IPS-20b (cell line): Measurements from ENCODE around the gene SPTB.
"Not testable (repeated sequence)": the region's sequence is repeated elsewhere in the genome, so short reads cannot be mapped to it uniquely, and the experiment has no call there.

Experiments used
- H3K27ac ChIP-seq: one replicate; pipeline ENCODE4 v1.5.1; 2013; ENCODE audit warnings: low read length
- H3K27me3 ChIP-seq: 2 replicates; pipeline ENCODE4 v1.6.1; 2013; ENCODE audit warnings: mild to moderate bottlenecking, low read length, inconsistent platforms; ENCODE audit not compliant: insufficient read depth
- H3K36me3 ChIP-seq: 2 replicates; pipeline ENCODE4 v1.6.1; 2013; ENCODE audit warnings: low read depth, mild to moderate bottlenecking, inconsistent platforms, low read length, moderate library complexity; ENCODE audit not compliant: insufficient read depth
- H3K4me1 ChIP-seq: 2 replicates; pipeline ENCODE4 v1.6.1; 2013; ENCODE audit warnings: mild to moderate bottlenecking, control low read depth, inconsistent platforms, low read length, moderate library complexity; ENCODE audit not compliant: insufficient read depth
- H3K4me3 ChIP-seq: 2 replicates; pipeline ENCODE4 v1.5.1; 2013; ENCODE audit warnings: mild to moderate bottlenecking, low read length, inconsistent platforms
- H3K9ac ChIP-seq: 2 replicates; pipeline ENCODE4 v1.6.1; 2013; ENCODE audit warnings: low read depth, mild to moderate bottlenecking, inconsistent platforms, low read length, moderate library complexity
- H3K9me3 ChIP-seq: 2 replicates; pipeline ENCODE4 v1.6.1; 2013; ENCODE audit warnings: mild to moderate bottlenecking, low read depth, low read length, inconsistent platforms; ENCODE audit not compliant: insufficient read depth

The SPTB gene

DNA sequence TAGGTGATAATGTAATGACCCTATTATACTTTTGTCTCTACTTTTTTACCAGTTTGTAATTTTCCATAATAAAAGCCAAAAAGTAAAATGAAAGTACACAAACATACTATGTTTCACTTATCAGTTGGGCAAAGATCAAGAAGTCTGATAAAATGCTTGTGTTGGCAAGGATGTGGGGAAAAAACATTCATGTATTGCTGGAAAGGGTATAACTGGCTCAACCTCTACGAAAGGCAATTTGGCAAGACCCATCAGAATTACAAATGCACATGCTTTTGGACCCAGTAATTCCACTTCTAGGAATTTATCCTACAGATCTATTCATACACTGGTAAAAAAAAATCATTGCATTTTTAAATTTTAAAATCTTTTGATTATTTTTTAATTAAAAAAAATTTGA is 68.0 kb downstream of the SPTB start:
- no peaks in the 10 kb centered on the region for H3K9me3 ChIP-seq
- H3K27ac ChIP-seq: no peak overlapping the region
- no peak overlapping the region for H3K4me3 ChIP-seq
- no peaks in the 10 kb centered on the region for H3K27me3 ChIP-seq
- H3K36me3 ChIP-seq: no peaks in the 10 kb centered on the region
- H3K4me1 ChIP-seq: no peaks in the 10 kb centered on the region; the same call in 1 of the 2 replicates
- no peak overlapping the region for H3K9ac ChIP-seq

DNA sequence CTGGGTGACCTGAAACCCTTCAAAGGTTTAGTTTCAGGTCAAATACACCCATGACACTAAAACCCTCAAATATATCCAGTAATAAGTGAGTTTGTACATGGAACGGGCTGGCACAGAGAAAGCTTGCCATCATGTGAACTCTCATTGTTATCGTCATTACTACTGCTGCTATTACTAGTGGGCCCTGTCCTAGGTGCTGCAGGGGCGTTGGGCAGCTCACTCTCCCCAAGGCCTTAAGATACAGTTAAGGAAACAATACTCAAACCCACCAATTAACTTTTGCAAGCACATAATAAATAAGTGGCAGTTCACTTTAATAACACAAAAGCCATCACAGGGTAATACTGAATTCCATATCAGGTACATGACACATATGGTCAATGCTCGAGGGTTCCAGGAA is 71.3 kb downstream of the SPTB start:
- no peak overlapping the region for H3K27ac ChIP-seq
- H3K4me1 ChIP-seq: no peaks in the 10 kb centered on the region; the same call in 1 of the 2 replicates
- no peak overlapping the region for H3K4me3 ChIP-seq
- H3K36me3 ChIP-seq: no peaks in the 10 kb centered on the region
- no peaks in the 10 kb centered on the region for H3K27me3 ChIP-seq
- no peaks in the 10 kb centered on the region for H3K9me3 ChIP-seq
- no peak overlapping the region for H3K9ac ChIP-seq

DNA sequence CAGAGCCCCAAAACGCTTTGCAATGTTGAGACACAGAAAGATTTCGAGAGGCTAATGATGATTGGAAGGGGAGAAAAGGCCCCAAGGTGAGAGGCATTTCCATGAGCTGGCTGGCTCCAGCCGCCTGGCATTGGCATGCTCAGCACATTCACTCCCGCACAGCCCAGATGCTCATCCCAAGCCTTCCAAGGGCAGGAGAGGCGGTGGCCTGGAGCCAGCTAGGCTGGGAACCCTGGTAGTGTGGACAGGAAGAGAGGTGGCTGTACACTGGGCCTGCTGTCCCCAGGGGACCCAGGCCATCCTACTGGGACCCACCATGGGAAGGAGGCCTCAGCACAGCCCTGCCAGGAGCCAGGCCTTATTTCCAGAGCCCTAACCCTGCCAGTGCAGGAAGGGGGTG is 72.2 kb downstream of the SPTB start:
- Histone ChIP-seq H3K27ac (no peak overlapping the region), H3K9ac (no peak overlapping the region), H3K9me3 (no peaks in the 10 kb centered on the region), H3K4me1 (no peaks in the 10 kb centered on the region; the same call in 1 of the 2 replicates), H3K4me3 (no peak overlapping the region), H3K36me3 (no peaks in the 10 kb centered on the region), H3K27me3 (no peaks in the 10 kb centered on the region)

DNA sequence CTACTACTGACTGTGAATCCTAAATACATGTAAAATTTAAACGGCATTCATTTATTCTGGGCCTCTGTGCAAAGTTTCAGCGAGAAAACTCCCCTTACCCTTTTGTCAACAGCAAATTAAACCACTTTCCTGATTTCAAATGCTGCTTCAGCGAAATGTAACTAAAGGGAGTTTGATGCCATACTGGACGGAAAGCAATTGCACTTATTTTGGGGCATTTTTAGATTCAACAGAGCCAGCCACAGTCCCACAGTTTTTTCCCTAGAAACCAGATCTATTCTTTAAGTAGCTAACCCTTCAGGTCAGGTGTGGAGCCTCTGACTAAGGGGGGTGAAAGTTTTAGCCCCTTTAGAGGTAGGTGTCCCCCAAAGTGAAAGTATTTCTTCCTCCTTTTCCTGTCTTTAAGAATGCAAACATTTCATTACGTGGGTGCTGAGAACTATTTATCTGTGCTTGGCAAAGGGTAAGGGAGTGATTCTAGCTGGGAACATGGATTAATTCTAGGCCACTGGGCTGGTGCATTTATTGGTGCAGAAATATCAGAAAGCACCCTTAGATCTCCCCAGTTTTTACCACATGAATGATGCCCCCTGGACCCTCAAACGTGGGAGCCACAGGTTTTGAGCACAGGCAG is 72.7 kb downstream of the SPTB start:
- Histone ChIP-seq H3K27me3 (no peaks in the 10 kb centered on the region), H3K36me3 (no peaks in the 10 kb centered on the region), H3K4me3 (no peak overlapping the region), H3K4me1 (no peaks in the 10 kb centered on the region; the same call in 1 of the 2 replicates), H3K9me3 (no peaks in the 10 kb centered on the region), H3K27ac (no peak overlapping the region), H3K9ac (no peak overlapping the region)

DNA sequence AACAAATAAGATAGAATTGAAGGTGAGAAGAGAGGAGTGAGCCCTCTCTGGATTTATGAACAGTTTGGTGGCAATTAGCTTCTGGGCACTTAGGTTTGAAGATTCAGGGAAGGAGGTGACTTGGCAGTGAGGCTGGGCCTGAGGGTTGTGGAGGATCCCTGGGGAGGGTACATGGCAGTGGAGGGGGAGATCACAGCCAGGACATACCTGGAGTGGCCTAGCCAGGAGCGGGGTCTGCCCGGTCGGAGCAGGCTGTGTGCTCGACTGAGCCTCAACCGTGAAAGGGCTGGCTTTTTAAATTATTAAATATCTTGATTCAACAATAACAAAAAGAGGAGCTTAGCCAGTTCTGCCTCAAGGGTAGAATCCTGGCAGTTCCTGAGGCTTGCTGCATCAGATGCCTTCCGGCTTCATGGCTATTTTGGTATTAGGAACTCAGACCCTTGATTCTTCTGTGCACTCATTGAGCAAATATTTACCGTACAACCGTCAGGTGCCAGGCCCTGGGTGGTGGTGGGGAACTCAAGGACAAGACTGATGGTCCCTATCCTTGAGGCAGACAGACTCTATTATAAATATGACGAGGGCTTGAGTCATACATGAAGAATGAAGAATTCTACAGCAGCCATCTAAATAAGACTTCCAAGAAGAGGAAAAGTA is 73.4 kb downstream of the SPTB start:
- Histone ChIP-seq H3K36me3 (no peaks in the 10 kb centered on the region), H3K4me3 (no peak overlapping the region), H3K9me3 (no peaks in the 10 kb centered on the region), H3K27ac (no peak overlapping the region), H3K27me3 (no peaks in the 10 kb centered on the region), H3K9ac (no peak overlapping the region), H3K4me1 (no peaks in the 10 kb centered on the region; the same call in 1 of the 2 replicates)

DNA sequence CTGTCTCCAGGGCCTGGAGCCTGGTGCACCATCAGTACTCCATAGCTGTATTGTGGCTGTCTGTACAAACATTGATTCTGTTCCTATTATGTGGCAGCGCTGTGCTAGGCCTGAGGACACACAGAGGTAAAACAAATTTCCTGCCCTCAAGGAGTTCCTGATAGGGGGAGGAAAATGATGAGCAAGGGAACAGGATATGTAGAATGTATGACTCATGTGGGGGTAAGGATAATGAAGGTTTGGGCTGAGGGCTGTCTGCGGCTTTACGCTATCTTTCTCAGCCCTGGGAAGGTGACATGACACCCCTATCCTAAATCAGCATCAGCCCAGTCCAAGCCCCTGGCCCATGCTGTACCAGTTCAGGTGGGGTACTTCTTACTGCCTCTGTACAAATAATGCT is 74.1 kb downstream of the SPTB start:
- not testable (repeated sequence) for H3K36me3 ChIP-seq, H3K9ac ChIP-seq, H3K27ac ChIP-seq, H3K4me3 ChIP-seq, H3K4me1 ChIP-seq, H3K9me3 ChIP-seq, H3K27me3 ChIP-seq

DNA sequence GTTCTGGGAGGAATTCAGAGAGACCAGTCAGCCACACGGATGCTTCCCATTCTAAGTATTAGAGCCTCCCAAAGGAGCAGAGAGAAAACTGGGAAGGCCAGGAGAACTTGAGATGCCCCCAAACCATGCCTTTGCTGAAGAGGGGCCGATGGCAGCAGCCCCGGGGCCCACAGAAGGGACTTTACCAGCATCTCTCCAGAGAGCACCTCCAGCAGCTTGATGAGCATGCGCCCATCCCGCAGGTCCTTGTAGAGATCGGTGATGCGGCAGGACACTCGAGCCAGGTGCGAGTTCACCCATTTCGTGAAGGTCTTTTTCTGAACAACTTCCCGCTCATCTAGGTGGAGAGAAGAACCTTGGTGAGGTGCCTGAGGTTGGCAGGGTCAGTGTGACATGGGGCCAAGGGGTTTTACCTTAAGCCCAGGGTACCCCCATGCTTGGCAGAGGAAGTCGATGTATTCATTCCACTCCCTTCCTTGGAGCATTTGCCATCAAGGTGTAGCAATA is 74.9 kb downstream of the SPTB start:
- no peaks in the 10 kb centered on the region for H3K9me3 ChIP-seq
- no peak overlapping the region for H3K4me3 ChIP-seq
- H3K27me3 ChIP-seq: no peaks in the 10 kb centered on the region
- H3K4me1 ChIP-seq: no peaks in the 10 kb centered on the region; the same call in 1 of the 2 replicates
- no peak overlapping the region for H3K9ac ChIP-seq
- H3K27ac ChIP-seq: no peak overlapping the region
- no peaks in the 10 kb centered on the region for H3K36me3 ChIP-seq

DNA sequence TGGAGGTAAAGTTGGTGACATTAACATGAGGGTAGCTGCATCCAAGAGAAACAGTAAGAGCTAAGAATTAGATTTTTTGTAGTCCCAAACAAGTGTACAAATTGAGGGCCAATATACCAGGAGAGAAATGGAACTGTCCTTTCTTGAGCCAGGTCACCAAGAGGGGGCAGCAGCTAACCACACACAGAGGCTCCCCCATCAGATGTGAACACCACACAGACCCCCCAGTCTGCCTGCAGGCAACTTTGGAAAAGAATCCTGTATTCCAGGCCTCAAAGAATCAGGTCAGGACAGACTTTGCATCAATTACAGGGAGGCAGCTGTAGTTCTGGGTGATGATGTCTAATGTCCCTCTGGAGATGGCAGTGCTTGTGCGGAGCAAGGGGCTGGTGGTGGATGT is 77.9 kb downstream of the SPTB start:
- H3K9me3 ChIP-seq: no peaks in the 10 kb centered on the region
- H3K4me3 ChIP-seq: no peak overlapping the region
- H3K36me3 ChIP-seq: no peaks in the 10 kb centered on the region
- H3K9ac ChIP-seq: no peak overlapping the region
- no peak overlapping the region for H3K27ac ChIP-seq
- H3K4me1 ChIP-seq: no peaks in the 10 kb centered on the region
- no peaks in the 10 kb centered on the region for H3K27me3 ChIP-seq

DNA sequence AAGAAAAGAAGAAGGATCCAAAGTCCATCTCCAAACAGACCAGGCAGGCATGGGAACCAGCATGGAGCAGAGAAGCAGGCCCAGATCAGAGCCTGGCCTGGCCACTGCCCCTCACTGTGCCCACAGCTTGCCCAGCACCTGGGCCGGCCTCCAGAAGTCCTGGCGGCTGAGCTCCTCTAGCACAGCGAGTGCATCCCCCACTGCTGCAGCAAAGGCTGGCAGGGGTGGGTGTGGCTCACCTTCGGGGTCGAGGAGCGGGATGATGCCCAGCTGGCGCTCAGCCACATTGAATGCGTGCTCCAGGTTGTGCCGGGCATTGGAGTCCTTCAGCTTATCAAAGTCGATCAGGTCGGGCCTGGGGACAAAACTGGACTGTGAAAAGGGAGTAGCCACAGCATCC is 78.7 kb downstream of the SPTB start:
- Histone ChIP-seq H3K27me3 (no peaks in the 10 kb centered on the region), H3K4me3 (no peak overlapping the region), H3K27ac (no peak overlapping the region), H3K9me3 (no peaks in the 10 kb centered on the region), H3K9ac (no peak overlapping the region), H3K36me3 (no peaks in the 10 kb centered on the region), H3K4me1 (no peaks in the 10 kb centered on the region)

DNA sequence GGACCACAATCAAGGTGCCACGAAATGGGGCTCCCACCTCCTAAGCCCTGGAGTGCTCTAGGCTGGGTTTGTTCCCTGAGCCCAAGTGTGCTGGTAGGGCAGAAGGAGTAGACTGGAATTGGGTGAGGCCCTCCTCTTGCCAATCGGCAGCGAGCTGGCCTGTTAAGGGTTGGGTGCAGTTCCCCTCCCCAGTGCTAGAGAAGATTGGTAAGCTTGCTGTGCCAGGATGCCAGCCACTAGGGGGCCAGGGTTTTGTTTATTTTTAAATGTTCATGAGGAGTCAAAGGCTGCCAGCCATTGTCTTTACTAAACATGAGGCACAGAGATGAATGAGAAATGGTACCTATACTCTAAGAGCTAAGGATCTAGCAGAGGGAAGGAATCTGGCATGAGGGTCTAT is 79.7 kb downstream of the SPTB start:
- no peak overlapping the region for H3K4me3 ChIP-seq
- H3K9me3 ChIP-seq: no peaks in the 10 kb centered on the region
- H3K4me1 ChIP-seq: no peaks in the 10 kb centered on the region
- H3K27ac ChIP-seq: no peak overlapping the region
- no peaks in the 10 kb centered on the region for H3K36me3 ChIP-seq
- no peaks in the 10 kb centered on the region for H3K27me3 ChIP-seq
- no peak overlapping the region for H3K9ac ChIP-seq

DNA sequence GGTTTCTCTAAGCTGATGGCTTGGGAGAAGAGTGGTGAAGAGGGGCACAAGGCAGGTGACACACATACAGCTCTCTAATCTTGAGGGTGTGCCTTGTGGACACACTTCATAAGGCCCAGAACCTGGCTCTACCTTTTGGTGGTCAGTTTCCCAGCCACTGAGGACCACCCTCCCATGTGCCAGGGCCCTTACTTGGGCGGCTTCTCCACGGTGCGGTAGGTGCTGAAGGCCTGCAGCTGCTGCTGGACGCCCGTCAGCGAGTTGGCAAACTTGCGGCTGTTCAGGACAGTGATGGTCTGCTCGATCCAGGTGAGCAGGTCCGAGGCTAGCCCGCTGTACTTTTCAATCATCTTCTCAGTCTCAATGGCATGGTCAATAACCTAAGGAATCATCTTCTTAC is 80.2 kb downstream of the SPTB start:
- H3K4me1 ChIP-seq: no peaks in the 10 kb centered on the region
- H3K4me3 ChIP-seq: no peak overlapping the region
- H3K9ac ChIP-seq: no peak overlapping the region
- H3K36me3 ChIP-seq: no peaks in the 10 kb centered on the region
- no peak overlapping the region for H3K27ac ChIP-seq
- no peaks in the 10 kb centered on the region for H3K9me3 ChIP-seq
- H3K27me3 ChIP-seq: no peaks in the 10 kb centered on the region

DNA sequence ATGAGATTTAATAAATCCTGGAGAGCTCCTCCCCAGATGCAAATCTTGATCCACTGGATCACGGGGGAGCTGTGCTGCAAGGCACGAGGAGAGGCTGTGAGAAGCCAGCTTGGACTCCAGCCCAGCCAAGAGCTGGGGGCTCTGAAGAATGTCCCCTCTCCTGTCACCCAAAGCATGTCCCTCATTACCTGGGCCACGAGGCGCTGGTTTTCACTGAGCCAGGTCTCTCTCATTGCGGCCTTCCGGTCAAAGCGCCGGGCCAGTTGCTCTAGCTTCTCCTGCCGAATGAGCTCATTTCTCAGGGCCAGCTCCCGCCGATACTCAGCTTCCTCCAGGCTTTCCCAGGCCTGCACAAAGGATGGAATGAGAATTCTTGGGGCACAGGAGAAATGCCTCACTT is 83.3 kb downstream of the SPTB start:
- Histone ChIP-seq H3K9me3 (no peaks in the 10 kb centered on the region), H3K4me3 (no peak overlapping the region), H3K36me3 (no peaks in the 10 kb centered on the region)

More for the DNA sequence above, 83.3 kb downstream of the SPTB start:
- Histone ChIP-seq H3K4me1 (no peaks in the 10 kb centered on the region), H3K27ac (no peak overlapping the region), H3K27me3 (no peaks in the 10 kb centered on the region), H3K9ac (no peak overlapping the region)
